Neuronal stem cell (in vitro differentiated cells): Measurements from ENCODE around the gene DGCR2.

ENCODE experiments used
- DNase-seq: peaks from one replicate; pipeline ENCODE4 v3.0.0-alpha.2; 2013; ENCODE audit warnings: low spot score
- H2AFZ ChIP-seq: one replicate; pipeline ENCODE4 v1.6.1; 2013; ENCODE audit warnings: mild to moderate bottlenecking, low read length, inconsistent platforms
- H2AK5ac ChIP-seq: 2 replicates; pipeline ENCODE4 v1.6.1; 2013; ENCODE audit warnings: low read depth, mild to moderate bottlenecking, inconsistent platforms, low read length, moderate library complexity, mixed read lengths
- H2BK120ac ChIP-seq: 2 replicates; pipeline ENCODE4 v1.6.1; 2013; ENCODE audit warnings: low read depth, mild to moderate bottlenecking, inconsistent platforms, low read length, moderate library complexity, mixed read lengths
- H2BK12ac ChIP-seq: one replicate; pipeline ENCODE4 v1.6.1; 2013; ENCODE audit warnings: low read length, inconsistent platforms
- H2BK15ac ChIP-seq: 2 replicates; pipeline ENCODE4 v1.6.1; 2013; ENCODE audit warnings: mild to moderate bottlenecking, low read length, inconsistent platforms, mixed read lengths
- H2BK5ac ChIP-seq: one replicate; pipeline ENCODE4 v1.6.1; 2013; ENCODE audit warnings: inconsistent platforms, mild to moderate bottlenecking, low read length, moderate library complexity
- H3K14ac ChIP-seq: one replicate; pipeline ENCODE4 v1.6.1; 2013; ENCODE audit warnings: low read length, inconsistent platforms
- H3K18ac ChIP-seq: 2 replicates; pipeline ENCODE4 v1.6.1; 2013; ENCODE audit warnings: low read length, inconsistent platforms
- H3K23ac ChIP-seq: 2 replicates; pipeline ENCODE4 v1.6.1; 2013; ENCODE audit warnings: low read depth, mild to moderate bottlenecking, mixed read lengths, low read length, inconsistent platforms; ENCODE audit not compliant: poor library complexity
- H3K27ac ChIP-seq: replicated peaks from 3 replicates; pipeline ENCODE4 v1.5.1; 2013; ENCODE audit warnings: low read length, inconsistent platforms
- H3K27me3 ChIP-seq, 3 experiments: 2 replicates each; pipeline ENCODE4 v1.6.1; 2013; ENCODE audit warnings: low read length in 3 of 3, mild to moderate bottlenecking in 2 of 3, inconsistent platforms in 1 of 3, low read depth in 1 of 3, mixed read lengths in 1 of 3, moderate library complexity in 1 of 3; ENCODE audit not compliant: control insufficient read depth in 3 of 3, insufficient read depth in 3 of 3
- H3K36me3 ChIP-seq, 2 donors: replicated peaks in 1 of 2; 2 replicates each; pipeline ENCODE4 v1.6.1; 2013; ENCODE audit warnings: low read length in 2 of 2; ENCODE audit not compliant: control insufficient read depth in 2 of 2, insufficient read depth in 2 of 2
- H3K4ac ChIP-seq: 2 replicates; pipeline ENCODE4 v1.6.1; 2013; ENCODE audit warnings: inconsistent platforms, mild to moderate bottlenecking, low read length, moderate library complexity
- H3K4me1 ChIP-seq, 2 donors: 1 replicate in 1 of 2; 2 replicates in 1 of 2; pipeline ENCODE4 v1.6.1; 2013; ENCODE audit warnings: low read length in 2 of 2, low read depth in 1 of 2; ENCODE audit not compliant: control insufficient read depth in 2 of 2, insufficient read depth in 1 of 2
- H3K4me2 ChIP-seq: one replicate; pipeline ENCODE4 v1.6.1; 2013; ENCODE audit warnings: mild to moderate bottlenecking, low read length, inconsistent platforms; ENCODE audit not compliant: insufficient read depth, poor library complexity, severe bottlenecking
- H3K4me3 ChIP-seq, 2 donors: 2 replicates each; pipeline ENCODE4 v1.5.1; 2013; ENCODE audit warnings: low read length in 2 of 2, mild to moderate bottlenecking in 2 of 2, inconsistent platforms in 1 of 2, moderate library complexity in 1 of 2
- H3K79me1 ChIP-seq: one replicate; pipeline ENCODE4 v1.6.1; 2013; ENCODE audit warnings: low read depth, mild to moderate bottlenecking, inconsistent platforms, low read length, moderate library complexity
- H3K9ac ChIP-seq: one replicate; pipeline ENCODE4 v1.6.1; 2013; ENCODE audit warnings: mild to moderate bottlenecking, low read depth, low read length, inconsistent platforms; ENCODE audit not compliant: poor library complexity
- H3K9me3 ChIP-seq, 2 donors: replicated peaks in 1 of 2; 2 replicates each; pipeline versions ENCODE3 to v1.6.1; 2013; ENCODE audit warnings: low read length in 2 of 2, mild to moderate bottlenecking in 2 of 2, inconsistent platforms in 1 of 2, low read depth in 1 of 2, mixed read lengths in 1 of 2, moderate library complexity in 1 of 2; ENCODE audit not compliant: control insufficient read depth in 2 of 2, insufficient read depth in 1 of 2
- H4K8ac ChIP-seq: one replicate; pipeline ENCODE4 v1.6.1; 2013; ENCODE audit warnings: low read depth, mild to moderate bottlenecking, inconsistent platforms, low read length, moderate library complexity
- H4K91ac ChIP-seq: one replicate; pipeline ENCODE4 v1.6.1; 2013; ENCODE audit warnings: low read length, low read depth, mild to moderate bottlenecking, inconsistent platforms; ENCODE audit not compliant: poor library complexity
- WGBS, 2 donors: extraction: QIAGEN DNeasy Blood & Tissue Kit; methylation state at CpG; one replicate each; pipeline ENCODE4 v1.1.7; 2013; ENCODE audit warnings: missing lambda C conversion rate in 2 of 2, mixed read lengths in 1 of 2; ENCODE audit not compliant: insufficient read length in 2 of 2, insufficient replicate concordance in 1 of 2; ENCODE audit errors: extremely low coverage in 2 of 2; 5-methylcytosine and 5-hydroxymethylcytosine counted together

Gene DGCR2

GRCh38 chr22:19046719-19047609 lies 75.2 kb downstream of the DGCR2 start:
- WGBS, 2 donors = no CpG with 5 or more reads among the region's 5 CpGs

GRCh38 chr22:19046287-19046686 lies 75.9 kb downstream of the DGCR2 start:
- Histone ChIP-seq H3K23ac (no peak overlapping the region), H2BK15ac (no peak overlapping the region), H3K4me1 (no peaks in the 10 kb centered on the region), H4K8ac (no peak overlapping the region), H2BK12ac (no peak overlapping the region), H3K27ac (no peak overlapping the region), H2AK5ac (no peak overlapping the region), H2BK120ac (no peak overlapping the region), H4K91ac (no peak overlapping the region), H3K4me3 (peak overlapping the region in 1 of 2 donors; percentile 5), H3K79me1 (peaks cover 6% of the 10 kb centered on the region), H2BK5ac (no peak overlapping the region), H3K27me3 (no peaks in the 10 kb centered on the region), H3K36me3 (peaks cover 61 to 96% of the 10 kb centered on the region in 2 donors), H3K9me3 (peaks cover 0 to 2% of the 10 kb centered on the region in 2 donors), H3K4ac (no peak overlapping the region), H3K4me2 (no peak overlapping the region), H3K9ac (no peak overlapping the region), H3K18ac (no peak overlapping the region), H2AFZ (no peak overlapping the region), H3K14ac (no peak overlapping the region)
- WGBS, 2 donors = no CpG with 5 or more reads among the region's 2 CpGs
- DNase-seq = no peak

More at GRCh38 chr22:19046719-19047609, 75.2 kb downstream of the DGCR2 start:
- Histone ChIP-seq H2BK120ac (no peak overlapping the region), H2AFZ (no peak overlapping the region), H3K23ac (peak overlapping the region; percentile 16), H3K79me1 (peaks cover 6% of the 10 kb centered on the region), H2AK5ac (no peak overlapping the region), H4K8ac (no peak overlapping the region), H2BK15ac (no peak overlapping the region), H3K27me3 (no peaks in the 10 kb centered on the region), H4K91ac (no peak overlapping the region), H3K4me1 (no peaks in the 10 kb centered on the region), H3K27ac (no peak overlapping the region), H3K18ac (no peak overlapping the region), H3K9me3 (peaks cover 0 to 2% of the 10 kb centered on the region in 2 donors), H3K14ac (no peak overlapping the region), H2BK5ac (no peak overlapping the region), H3K9ac (peak overlapping the region; percentile 32), H3K4me3 (peak overlapping the region in 1 of 2 donors; percentile 5), H3K4ac (no peak overlapping the region), H2BK12ac (no peak overlapping the region), H3K36me3 (peaks cover 55 to 96% of the 10 kb centered on the region in 2 donors), H3K4me2 (no peak overlapping the region)
- no peak for DNase-seq

- Histone ChIP-seq H2BK120ac (no peak overlapping the region), H3K4me3 (no peak overlapping the region), H2BK15ac (no peak overlapping the region), H3K14ac (no peak overlapping the region), H3K9me3 (peaks cover 0 to 2% of the 10 kb centered on the region in 2 donors), H3K23ac (no peak overlapping the region), H3K79me1 (peaks cover 9% of the 10 kb centered on the region), H3K4me2 (no peak overlapping the region), H2BK12ac (no peak overlapping the region), H2AK5ac (no peak overlapping the region), H3K4me1 (no peaks in the 10 kb centered on the region), H3K27me3 (no peaks in the 10 kb centered on the region), H2AFZ (no peak overlapping the region), H3K27ac (no peak overlapping the region), H3K9ac (no peak overlapping the region), H4K8ac (no peak overlapping the region), H3K18ac (no peak overlapping the region), H3K4ac (no peak overlapping the region), H3K36me3 (peaks cover 72 to 98% of the 10 kb centered on the region in 2 donors), H2BK5ac (no peak overlapping the region), H4K91ac (no peak overlapping the region)
- DNase-seq = no peak
- WGBS, 2 donors = no CpG with 5 or more reads among the region's 7 CpGs
Observed at GRCh38 chr22:19045094-19045493, 77.1 kb downstream of the DGCR2 start.

GRCh38 chr22:19044381-19044780 lies 77.8 kb downstream of the DGCR2 start:
- Histone ChIP-seq H3K9ac (no peak overlapping the region), H2BK12ac (no peak overlapping the region), H4K8ac (no peak overlapping the region), H3K9me3 (peaks cover 0 to 2% of the 10 kb centered on the region in 2 donors), H2AFZ (no peak overlapping the region), H3K14ac (no peak overlapping the region), H2AK5ac (no peak overlapping the region), H3K4me3 (no peak overlapping the region), H3K79me1 (peaks cover 9% of the 10 kb centered on the region), H4K91ac (no peak overlapping the region), H3K27me3 (no peaks in the 10 kb centered on the region), H3K23ac (no peak overlapping the region), H3K27ac (no peak overlapping the region), H2BK5ac (no peak overlapping the region), H3K36me3 (peaks cover 75 to 99% of the 10 kb centered on the region in 2 donors), H2BK120ac (no peak overlapping the region), H3K4ac (no peak overlapping the region), H2BK15ac (no peak overlapping the region), H3K4me2 (no peak overlapping the region), H3K18ac (no peak overlapping the region), H3K4me1 (no peaks in the 10 kb centered on the region)
- no peak for DNase-seq
- WGBS, 2 donors = no CpG with 5 or more reads among the region's 6 CpGs
